NCI-H82 (cell line): ENCODE results near the gene NARS2.
"Not testable (repeated sequence)": the region's sequence is repeated elsewhere in the genome, so short reads cannot be mapped to it uniquely, and the experiment has no call there.

Source experiments
- DNase-seq: peaks from one replicate; lab custom pipeline; 2025; lab: John Stamatoyannopoulos, UW

Gene NARS2

DNA sequence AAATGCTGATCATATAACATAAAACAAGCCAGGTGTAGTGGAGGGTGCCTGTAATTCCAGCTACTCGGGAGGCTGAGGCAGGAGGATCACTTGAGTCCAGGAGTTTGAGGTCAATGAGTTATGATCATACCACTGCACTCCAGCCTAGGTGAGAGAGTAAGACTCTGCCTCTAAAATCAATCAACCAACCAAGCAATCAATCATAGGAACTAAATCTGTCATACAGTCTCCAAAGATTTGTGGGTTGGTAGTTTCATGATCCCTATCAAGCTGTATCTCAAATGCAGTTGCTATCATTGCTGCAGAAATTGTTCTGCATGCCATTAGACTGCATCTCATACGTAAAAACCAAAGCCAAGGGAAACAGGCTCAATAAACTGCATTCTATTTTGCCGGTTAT, 33.1 kb downstream of the NARS2 start:
- no peak for DNase-seq

DNA sequence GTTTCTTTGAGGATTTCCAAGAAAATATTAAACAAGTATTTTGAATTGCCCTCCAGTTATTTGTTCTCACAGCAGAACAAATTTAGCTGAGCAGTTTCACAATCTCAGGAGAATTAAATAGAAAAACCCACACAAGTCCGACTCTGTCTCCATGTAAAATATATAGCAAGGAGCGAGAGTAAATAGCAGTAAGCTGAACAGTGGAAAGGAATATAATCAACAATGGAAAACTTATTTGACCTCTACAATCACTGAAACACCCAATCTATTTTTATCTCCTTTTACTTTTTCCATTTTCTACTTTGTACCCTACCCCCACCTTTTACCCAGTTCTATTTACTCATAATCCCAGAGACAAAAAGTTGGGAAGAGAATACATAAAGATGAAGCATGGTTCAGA, 34.4 kb downstream of the NARS2 start:
- no peak for DNase-seq

DNA sequence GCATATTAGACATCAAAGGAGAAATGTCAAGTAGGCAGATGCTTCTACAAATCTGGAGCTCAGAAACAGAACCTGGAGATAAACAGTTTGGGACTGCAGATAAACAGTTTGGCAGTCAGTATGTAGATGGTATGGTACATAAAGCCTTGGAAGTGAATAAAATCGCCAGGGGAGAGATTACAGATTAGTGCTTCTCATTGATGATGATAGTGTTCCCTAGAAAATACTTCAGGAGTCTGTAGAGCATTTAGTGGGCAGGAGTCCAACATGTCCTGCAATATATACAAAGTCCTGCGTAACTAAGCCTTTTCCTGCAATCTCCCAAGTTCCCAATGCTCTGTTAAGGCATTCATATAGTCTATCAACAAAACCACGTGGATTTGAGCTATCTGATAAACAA, 35.2 kb downstream of the NARS2 start:
- DNase-seq = no peak

DNA sequence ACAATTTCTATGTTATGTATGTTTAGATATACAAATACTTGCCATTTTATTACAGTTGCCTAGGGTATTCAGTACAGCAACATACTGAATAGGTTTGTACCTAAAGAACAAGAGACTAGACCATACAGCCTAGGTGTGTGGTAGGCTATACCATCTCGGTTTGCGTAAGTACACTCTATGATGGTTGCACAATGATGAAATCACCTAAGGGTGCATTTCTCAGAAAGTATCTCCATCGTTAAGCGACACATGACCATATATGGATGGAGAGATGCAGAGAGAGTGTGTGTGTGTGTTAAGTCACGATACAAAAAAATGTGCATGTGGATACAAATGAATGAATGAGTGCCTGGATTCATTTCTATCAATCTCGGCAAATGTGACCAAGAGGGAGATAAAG, 37.7 kb downstream of the NARS2 start:
- no peak for DNase-seq

DNA sequence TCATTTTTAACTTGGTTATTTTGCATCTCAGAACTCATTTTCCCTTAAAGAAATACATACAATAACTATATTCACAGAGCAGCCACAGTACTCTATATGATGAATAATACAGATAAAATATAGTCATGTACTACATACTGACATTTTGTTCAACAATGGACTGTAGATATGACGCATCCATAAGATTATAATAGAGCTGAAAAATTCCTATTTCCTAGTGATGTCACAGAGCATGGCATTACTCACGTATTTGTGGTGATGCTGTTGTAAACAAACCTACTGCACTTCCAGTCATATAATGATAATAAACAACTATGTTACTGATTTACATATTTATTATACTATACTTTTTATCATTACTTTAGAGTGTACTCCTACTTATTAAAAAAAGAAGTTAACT, 38.7 kb downstream of the NARS2 start:
- DNase-seq = no peak

DNA sequence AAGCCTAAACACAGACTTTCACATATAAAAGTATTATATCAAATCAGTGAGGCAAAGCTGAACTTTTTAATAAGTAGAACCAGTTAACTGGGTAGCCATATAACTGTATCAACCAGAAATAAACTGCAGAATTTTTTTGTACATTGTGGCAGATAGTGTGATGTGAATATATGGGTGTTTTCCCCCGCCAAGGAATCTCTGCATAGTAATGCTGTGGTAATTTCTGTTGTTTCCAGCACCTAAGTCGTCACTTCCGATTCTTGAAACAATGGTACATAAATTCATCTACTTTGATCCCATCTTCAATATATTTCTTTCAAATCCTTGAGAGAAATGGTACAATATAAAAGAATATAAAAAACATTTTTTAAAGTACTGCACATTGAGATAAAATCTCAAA, 39.6 kb downstream of the NARS2 start:
- DNase-seq = no peak

DNA sequence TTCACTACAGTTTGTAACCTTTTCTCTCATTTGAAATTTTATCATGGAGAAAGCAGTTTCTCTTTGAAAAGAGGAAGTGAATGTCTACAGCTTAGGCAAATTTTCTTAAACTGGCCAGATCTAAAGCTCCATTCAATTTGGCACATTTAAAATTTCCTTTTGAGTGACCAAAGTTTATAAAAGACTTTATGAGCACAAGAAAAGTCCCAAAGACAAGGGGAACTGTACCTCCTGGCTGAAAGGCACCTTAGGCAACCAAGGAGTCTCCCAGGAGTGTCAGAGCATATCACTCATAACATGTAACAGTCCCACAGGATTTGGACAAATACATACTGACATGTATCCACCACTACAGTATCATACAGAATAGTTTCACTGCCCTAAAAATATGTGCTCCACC, 41.3 kb downstream of the NARS2 start:
- no peak for DNase-seq

DNA sequence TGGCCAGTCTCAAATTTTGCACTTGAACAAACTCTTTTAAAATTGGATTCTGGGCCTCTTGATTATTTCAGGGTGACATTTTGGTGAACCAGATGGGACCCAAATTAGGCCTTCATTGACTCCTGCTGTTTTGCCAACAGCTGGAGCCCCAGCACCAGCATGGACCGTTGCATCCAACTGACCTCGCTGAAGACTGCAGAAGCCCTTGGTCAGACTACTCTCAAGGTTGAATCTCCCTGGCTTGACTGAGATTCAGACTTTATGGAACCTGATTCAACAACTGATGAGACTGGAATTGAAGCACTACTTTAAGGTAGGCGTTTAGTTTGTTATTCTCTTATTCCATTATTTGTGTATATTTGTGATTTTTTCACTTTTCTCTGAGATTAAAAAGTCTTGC, 41.7 kb downstream of the NARS2 start:
- DNase-seq = no peak

DNA sequence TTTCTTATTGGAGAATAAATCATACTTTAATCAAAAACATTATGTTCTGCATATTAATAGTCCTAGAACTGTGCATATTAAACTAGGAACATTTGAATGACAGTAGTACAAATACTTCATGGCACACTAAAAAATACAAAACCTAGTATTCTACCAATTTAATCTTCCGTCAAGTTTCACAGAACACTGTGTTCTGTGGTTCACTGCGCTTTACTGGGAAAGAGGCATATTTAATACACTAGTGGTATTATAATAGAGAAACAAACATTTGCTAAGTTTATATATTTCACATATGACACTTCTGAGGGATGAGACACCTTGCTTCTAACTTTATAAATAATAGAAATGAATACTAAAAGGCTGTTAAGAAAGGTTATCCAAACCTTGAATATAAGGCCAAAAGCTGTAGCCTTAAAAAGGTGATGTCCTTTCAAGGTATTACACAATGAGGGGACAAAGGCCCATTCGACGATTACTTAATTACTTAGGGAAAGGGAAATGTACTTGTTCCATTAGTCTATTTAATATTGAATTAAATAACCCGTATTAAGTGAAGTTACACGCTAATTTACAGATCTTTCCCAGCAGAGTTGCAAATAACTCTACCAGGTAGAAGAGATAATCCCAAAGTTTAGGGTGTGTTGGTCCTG, 48.0 kb downstream of the NARS2 start:
- DNase-seq = no peak

DNA sequence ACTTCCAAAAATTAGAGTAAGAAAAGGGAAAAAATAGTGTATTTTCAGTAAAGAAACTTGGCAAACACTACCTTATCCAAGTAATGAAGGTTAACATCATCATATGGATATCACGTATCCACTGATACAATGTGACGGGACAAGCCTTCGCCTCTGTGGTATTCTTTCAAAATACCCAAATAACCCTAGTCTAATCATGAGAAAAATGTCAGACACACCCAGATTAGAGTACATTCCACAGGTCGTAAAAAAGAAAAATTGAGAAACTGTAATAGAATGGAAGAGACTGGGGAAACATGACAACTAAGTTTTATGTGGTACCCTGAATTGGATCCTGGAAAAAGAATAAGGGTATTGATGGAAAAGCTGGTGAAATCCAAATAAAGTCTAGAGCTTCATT, 48.9 kb downstream of the NARS2 start:
- no peak for DNase-seq

DNA sequence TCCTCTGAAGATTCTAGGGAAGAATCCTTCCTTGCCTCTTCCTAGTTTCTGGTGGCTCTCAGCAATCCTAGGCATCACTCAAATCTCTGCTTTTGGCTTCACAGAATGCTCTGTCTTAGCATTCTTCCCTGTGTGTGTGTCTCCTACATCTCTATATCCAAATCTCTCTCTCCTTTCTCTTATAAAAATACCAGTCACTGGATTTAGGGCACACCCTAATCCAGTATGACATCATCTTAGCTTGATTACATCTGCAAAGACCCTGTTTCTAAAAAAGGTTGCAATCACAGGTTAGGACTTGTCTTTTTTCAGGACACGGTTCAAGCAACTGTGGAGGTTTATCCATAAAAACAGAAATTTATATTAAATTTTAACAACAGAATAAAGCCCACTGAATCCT, 54.4 kb downstream of the NARS2 start:
- DNase-seq = no peak

DNA sequence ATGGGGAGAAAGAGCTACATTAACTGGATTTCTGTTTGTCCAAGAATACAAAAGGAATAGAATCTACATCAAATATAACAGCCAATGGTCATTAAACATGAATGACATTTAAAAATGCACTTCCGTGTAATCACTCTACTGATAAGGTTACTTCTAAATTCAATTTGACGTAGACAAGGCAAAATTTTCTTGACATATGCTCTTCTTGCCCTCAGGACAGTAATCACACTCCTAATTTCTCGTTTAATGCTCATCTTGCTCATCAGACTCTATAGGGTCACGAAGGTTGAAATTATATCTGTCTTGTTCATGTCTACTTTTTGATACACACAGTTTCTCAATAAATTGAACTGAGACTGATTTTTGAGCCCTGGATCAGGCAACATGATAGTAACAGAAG, 58.4 kb downstream of the NARS2 start:
- DNase-seq = no peak

DNA sequence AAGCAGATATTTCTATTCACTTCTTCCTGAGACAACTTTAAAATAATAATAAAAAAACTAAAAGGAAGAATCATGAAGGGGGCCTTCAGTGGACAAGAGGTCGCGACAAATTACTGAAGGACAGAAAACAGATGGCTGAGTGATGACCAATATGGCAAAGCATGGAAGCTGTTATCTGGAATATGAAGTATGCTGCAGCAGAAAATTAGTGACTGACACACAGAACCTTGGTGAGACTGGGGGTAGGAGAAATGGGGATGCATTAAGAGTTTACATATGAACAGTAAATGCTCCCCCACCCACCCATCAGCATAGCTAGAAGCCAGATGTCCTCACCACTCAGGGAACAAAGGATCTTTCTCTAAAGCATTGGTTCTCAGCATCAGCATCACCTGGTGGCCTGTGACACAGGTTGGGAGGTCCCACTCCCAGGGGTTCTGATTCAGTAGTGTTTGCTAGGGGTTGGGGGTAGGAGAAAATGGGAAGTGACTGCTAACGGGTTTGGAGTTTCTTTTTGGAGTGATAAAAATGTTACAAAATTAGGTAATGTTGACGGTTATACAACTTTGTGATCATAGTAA, 59.7 kb downstream of the NARS2 start:
- no peak for DNase-seq

DNA sequence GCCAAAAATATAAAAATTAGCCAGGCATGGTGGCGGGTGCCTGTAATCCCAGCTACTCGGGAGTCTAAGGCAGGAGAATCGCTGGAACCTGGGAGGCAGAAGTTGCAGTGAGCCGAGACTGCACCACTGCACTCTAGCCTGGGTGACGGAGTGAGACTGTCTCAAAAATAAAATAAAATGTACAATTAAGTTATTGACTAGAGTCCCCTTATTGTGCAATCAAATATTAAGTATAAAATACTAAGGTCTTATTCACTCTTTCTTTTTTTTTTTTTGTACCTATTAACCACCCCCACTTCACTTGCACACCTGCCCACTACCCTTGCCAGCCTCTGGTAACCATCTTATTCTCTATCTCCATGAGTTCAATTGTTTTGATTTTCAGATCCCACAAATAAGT, 61.6 kb downstream of the NARS2 start:
- not testable (repeated sequence) for DNase-seq

DNA sequence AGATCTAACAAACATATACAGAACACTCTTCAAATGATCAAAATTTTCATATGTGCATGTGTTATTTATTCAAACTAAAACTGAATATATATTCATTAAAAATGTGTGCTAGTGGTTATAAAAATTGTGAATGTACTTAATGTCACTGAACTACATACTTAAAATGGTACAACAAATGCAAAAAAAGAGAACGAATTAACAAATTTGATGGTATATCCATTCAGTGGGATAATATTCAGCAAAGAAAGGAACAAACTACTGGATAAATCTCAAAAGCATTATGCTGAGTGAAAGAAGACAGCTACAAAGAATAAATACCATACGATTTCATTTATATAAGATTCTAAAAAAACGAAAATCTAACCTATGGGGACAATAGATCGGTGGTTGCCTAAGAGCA, 64.1 kb downstream of the NARS2 start:
- no peak for DNase-seq

DNA sequence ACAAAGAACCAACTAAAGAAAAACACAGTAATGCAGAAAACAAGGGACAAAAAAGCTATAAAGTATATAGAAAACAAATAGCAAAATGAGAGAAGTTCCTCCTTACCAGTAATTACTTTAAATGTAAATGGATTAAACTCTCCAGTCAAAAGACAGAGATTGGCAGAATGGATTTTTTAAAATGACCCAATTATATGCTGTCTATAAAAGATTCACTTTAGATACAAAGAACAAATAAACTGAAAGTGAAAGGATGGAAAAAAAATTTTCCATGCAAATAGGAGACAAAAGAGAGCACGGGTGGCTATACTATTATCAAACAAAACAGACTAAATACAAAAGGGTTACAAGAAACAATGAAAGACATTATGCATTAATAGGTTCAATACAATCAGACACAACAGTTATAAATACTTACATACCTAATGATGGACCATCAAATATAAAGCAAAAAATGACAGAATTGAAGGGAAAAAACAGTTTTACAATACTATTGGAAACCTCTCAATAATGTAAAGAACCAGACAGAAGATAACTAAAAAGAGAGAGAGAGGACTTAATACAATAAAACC, 64.6 kb downstream of the NARS2 start:
- no peak for DNase-seq

DNA sequence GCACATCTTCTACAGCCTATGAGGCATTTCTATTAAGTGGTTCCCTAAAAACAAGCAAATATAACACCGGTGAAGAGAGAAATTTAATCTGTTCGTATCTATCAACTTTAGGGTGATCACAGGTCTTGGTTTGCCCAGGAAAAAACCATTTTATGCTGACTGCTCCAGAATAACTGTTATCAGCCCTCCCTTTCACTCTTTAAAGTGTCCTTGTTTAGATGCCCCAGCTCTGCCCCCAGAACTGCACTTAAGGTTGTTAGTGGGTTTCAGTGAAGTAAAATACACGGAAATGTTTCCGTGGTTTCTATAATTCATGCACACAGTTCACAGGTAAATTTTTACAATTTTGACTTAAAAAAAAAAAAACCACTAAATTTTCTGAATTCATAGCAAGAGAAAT, 70.0 kb downstream of the NARS2 start:
- no peak for DNase-seq

DNA sequence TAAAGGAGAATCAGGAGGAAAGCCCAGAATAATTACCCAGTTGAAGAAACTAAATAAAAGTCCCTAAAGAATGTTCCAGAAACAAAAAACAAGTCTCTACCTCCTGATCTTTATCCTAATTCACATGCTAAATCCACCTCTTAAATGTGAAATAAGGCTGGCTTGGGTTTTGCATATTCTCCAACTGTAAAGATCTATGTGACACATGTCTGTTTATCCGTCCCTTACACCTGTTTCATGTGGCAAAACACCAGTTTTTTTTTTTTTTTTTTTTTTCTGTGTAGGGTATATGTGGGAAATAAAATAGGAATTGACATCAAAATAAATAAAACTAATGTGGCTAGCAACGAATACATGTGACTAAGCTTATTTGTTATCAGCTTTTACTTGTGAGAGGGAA, 70.5 kb downstream of the NARS2 start:
- no peak for DNase-seq

DNA sequence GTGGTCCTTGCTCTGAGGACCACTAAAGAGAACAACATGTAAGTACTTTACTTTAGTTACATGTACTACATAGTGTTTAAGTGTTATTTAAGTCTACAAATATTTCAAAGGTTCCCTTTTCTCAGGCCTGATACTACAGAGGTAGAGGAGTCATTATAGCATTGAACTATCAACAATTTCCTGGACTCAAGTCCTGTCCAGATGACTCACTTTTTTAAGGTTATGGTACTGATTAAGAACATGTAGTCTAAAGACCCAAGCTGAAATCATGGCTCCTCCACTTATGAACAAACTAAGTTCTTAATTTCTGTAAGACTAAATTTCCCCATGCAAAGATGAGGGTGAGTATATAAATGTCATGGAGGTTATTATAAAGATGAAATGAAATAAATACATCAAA, 74.7 kb downstream of the NARS2 start:
- no peak for DNase-seq

DNA sequence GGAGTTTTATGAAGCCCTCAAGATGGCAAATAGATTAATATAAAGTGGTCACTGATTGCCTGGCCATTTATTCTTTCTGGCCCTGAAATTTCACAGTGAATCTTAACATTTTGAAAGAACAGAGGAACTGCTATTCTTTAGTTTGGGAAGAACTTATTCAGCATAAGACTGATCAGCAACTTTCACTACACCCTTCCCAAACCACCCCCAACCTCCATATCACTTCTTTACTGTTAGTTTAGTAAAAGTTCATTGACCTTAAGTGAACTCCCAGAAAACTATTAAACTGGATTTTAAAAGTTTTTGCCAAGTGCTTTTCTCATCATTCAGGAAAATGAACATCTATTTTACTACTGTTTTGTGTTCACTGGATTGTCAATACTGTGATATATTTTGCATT, 77.4 kb downstream of the NARS2 start:
- no peak for DNase-seq

DNA sequence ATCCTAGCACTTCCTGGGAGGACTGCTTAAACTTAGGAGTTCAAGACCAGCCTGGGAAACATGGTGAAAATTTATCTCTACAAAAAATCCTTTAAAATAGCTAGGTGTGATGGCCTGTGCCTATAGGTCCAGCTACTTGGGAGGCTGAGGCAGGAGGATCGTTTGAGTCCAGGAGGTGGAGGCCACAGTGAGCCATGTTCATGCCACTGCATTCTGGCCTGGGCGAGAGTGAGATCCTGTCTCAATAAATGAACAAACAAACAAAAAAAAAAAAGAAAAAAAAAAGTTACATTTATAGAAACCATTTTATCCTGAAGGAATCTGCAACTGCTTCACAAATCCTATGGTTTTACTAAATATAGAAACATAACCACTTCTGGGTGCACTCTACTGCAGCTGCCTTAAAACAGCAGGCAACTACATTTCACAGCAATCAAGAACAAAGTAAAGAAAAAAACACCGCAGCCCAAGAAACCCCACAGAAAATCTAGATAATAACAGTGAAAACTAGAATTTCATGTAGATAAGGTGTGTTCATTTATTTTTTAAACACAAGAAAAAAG, 81.2 kb downstream of the NARS2 start:
- DNase-seq = no peak

DNA sequence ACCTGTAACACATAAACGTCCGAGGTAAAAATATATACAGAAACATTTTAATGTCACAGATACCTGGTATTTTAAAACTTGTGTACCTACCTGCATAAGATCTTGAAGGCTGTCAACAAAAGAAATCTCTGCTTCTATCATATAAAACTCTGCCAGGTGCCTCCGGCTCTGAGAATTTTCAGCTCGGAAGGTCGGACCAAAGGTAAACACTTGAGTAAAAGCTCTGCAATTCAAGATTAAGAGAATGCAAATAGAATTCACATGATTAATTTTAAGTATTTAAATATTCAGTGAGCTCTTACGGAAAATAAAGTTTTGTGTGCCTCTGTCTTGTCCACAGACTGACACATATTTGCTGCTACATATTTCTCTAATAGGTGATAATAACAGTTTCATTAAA, 81.7 kb downstream of the NARS2 start:
- DNase-seq = no peak

DNA sequence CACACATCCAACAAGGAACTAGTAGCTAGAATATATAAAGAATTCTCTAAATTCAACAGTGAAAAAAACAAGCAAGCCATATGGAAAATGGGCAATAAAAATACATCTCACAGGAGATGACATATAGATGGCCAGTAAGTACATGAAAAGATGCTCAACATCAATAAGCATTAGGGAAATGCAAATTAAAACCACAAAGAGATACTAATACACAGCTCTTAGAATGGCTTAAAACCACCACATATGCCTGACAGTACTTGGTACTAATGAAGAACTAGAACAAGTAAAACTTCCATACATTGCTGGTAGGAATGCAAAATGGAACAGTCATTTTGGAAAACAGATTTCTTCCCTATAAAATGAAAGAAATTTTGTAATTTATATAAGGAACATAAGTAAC, 85.5 kb downstream of the NARS2 start:
- no peak for DNase-seq

DNA sequence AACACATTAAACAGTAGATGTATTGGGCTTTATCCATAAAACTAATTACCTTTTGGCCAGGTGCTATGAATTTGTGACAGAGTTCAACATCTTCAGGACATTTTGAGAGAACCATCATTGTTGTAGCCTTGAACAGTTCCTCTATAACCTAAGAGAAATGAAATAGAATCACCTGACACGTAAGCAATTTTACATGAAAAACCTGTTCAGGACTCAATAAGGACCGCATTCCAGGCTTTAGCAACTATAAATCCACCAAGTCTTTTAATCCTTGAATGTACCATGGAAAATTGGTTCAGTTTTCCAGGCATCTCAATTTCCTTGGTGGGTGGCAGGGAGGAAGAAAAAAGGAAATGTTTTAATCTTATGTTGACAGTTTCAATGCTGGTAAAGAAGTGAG, 96.1 kb downstream of the NARS2 start:
- no peak for DNase-seq
